Activated CD4-positive, CD25-positive, alpha-beta regulatory T cell (primary cell): Measurements from ENCODE around the gene TNIK.

Experiments used
- DNase-seq, 4 experiments: peaks; one replicate each; lab custom pipeline; 2025; lab: John Stamatoyannopoulos, UW

Gene TNIK

DNA sequence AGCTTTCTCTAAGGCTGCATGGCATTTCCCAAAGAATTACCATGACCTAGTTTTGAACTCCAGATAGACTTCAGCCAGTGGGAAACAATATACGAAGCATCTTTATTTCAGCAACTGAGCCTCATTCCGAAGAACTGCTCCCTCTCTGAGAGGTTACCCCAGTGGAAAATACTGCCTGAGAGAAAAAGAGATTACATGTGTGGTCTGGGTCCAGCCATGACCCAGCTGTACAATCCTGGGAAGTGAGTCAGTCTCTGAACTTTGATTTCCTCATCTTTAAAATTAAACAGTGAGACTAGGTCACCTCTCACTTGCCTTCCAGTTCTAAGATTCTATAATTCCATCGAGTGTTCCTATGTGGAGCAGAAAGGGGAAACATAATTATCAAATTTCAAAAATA is 42.4 kb downstream of the TNIK start:
- DNase-seq, result no peak

DNA sequence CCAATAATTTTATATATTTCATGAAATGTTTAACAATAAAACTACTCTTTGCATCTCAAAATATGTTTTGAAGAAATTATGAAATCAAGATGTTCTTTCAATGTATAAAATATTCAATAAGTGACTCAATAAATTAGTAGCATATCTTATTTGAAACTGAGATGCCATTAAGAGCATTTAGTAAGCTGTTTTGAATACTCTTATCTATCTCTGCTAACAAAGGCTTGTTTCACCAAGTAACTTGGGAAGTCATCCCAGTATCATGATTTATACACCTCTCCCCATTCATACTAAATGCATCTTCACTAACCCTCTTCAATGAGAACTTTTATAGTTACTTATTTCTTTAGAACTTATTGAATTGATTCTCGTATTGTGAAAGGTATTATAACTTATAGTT is 43.1 kb downstream of the TNIK start:
- DNase-seq, result no peak

DNA sequence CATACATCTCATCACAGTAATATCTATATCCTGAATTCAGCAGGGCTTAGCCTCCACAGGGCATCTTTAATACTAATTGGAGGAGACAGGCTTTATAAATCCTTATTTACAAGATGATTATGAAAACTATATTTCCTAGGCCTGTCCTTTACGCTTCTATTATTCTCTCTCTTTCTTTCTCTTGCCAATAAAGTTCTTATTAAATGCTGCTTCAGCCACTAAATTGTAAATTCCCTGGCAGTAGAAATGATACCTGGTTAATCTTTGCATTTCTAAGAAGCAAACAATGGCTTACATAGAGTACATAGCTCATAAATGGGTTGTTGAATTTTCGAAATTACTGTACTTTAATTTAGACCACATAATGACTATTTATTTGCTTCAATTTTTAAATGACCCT is 43.5 kb downstream of the TNIK start:
- no peak for DNase-seq

DNA sequence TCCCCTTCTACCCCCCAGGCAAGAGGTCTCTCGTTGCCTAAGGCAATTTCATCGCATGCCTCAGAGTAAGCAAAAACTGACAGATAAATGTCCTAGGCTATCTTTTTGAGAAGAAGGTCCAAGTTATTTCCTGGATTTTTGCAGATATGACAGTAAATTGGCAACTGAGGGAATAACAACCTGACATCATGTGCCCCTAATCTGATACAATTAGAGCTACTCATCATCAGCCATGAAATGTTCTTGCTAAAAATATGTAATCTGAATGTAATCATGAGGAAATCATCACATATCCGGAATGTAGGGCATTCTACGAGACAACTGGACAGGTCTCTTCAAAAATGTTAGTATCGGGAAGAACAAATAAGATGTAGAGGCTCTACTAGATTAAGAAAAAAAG is 44.1 kb downstream of the TNIK start:
- no peak for DNase-seq

DNA sequence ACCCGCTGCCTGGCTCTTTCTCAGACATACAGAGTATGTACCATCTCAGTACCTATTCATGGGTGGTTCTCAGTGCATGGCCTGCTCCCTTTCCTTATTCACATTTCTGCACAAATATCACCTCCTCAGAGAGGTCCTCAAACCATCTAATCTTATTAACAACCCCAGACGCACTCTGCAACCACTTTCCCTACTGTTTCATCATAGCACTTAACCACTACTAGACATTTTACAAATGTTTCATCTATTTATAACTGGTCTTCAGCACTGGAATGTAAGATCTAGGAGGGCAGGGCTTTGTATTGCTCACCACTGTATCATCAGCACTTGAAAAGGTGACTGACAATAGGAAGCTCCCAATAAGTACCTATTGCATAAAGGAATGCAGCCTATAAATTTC is 45.1 kb downstream of the TNIK start:
- DNase-seq, result no peak

DNA sequence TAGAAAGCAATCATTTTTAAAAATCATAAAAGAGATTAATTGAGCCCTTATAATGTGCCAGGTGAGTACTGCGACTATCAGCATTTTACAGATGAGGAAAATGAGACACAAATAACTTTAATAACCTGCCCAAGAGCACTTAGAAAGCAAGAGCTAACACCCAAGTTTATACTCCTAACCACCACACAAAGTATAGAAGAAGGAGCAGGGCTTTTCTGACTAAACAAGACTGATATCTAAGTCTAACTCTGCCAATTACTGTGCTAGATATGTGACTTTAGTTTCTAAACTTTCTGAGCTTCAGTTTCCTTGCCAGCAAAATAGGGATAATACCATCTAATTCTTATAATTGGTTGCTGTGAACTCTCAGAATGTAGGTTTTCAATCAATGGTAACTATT is 47.7 kb downstream of the TNIK start:
- DNase-seq, result no peak

DNA sequence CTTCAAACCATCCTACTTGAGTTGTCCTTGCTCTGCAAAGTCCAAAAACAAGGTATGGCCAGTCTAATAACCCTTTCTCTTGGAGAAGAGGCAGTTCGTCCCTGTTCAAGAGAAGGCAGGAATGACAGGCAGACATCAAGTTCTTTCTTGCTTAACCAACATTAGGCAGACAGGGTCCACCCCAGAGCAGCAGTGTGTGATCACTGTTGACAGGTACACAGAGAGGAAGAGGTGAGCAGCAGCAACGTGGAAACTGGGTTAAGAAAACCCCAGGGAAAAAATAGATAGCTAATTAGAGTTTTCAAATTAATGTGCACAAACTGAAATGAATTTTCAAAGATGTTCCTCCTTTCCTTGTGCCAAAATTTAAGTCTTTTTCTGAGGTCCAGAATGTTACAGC is 48.2 kb downstream of the TNIK start:
- no peak for DNase-seq

DNA sequence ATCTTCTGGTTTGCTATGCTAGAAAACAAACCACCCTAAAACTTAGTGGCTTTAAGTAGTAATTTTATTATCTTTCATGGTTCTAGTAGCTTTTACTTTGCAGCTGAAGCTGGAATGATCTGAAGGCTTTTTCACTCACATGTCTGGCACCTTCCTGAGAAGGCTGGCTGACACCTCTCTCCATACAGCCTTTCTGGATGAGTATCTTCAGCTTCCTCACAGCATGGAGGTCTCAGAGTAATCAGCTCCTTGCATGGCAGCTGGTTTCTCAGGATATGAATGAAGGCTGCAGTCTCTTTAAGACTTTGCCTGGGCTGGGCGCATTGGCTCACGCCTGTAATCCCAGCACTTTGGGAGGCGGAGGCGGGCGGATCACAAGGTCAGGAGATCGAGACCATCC is 50.0 kb downstream of the TNIK start:
- DNase-seq, result no peak

DNA sequence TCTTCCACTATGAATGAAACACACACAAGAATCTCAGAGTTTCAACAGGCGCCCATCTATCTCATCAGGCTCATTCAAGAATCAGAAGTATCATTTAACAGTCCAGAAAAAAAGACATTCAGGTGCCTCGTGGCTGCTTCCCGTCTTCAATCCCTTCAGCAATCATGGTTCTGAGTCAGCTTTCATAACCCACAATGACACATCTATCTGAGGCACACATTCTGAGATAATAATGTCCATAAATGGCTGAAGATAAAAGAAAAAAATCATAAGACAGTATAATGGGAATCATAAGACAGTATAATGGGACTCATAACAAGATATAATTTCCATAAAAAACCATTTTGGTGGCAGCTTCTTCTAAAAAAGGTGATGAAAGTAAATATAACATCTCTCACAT is 52.4 kb downstream of the TNIK start:
- DNase-seq, result no peak

DNA sequence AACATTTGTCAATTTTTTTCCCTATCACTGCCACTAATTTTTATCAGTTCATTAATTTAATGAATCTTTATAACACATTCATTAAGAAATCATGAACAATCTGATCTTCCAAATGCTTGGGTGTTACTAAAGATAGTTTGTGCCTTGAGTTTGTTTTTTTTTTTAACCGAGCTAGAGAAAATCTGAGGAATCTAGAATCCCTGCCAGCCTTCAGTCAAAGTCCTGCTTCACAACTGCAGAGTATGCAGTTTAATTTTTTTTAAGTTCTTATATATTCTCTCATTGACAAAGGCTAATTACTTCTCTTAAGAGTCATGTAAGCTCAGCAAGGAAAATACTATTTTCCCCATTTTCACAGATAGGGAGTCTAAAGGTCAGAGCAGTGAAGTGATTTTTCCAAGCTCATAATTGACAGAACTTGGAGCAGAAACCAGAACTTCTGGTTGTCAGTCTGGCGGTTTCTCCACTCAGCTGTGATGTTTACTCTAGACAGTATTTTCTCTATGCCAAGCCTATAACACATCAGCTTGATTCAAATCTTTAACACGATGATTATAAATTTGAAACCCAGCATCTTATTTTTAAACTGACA is 55.7 kb downstream of the TNIK start:
- no peak for DNase-seq

DNA sequence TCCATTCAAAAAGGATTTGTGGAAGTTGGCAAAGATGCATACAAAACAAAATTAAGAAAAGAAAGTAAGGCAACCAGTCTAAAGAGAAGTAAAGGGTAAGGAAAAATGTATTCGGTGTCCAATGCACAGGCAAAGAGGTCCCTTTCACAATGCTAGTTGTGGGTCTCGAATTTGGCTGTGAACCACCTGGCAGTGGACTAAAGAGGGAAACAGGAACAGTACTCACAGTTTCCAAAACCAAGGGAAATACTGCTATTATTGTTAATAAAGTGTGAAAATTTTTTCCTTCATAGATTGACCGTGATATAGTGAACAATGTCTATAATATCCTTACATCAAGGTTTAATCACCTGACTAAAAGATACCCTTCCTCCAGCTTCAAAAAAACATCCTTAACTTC is 57.9 kb downstream of the TNIK start:
- no peak for DNase-seq

DNA sequence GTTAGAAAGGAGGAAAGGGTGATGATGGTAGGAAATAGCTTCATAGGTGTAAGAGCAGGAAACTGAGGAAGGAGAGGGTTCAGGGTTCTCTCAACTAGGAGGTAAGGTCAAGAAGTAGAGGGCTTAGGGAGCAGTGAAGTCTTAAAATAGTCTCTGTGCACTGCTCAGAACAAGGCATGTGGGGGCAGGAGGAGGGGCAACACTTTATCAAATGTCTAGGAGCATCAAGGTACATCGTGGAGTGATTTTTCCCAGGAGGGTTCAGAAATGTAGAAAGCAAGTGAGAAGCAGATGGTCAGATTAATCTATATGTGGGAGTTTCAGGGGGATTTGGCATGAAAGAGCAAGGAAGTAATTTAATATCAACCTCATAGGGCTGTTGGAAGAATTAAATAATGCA is 58.8 kb downstream of the TNIK start:
- DNase-seq, result no peak

DNA sequence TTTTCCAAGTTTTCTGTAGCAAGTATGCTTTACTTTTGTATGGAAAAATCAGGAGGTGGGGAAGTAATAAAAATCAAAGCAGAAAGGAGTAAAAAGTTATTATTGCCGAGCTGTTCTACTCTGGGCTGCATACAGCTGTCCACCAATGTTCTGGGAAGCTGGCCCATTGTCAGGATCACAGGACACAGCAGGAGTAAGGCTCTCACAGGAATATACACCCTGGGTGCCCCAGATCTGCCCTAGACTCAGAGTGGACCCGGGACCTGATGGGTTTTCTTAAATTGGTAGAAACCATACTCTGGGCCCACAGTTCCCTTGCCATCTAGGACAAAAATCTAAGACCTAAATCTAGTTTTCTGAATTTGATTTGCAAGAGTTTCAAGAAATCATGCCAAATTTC is 60.4 kb downstream of the TNIK start:
- DNase-seq, result no peak

DNA sequence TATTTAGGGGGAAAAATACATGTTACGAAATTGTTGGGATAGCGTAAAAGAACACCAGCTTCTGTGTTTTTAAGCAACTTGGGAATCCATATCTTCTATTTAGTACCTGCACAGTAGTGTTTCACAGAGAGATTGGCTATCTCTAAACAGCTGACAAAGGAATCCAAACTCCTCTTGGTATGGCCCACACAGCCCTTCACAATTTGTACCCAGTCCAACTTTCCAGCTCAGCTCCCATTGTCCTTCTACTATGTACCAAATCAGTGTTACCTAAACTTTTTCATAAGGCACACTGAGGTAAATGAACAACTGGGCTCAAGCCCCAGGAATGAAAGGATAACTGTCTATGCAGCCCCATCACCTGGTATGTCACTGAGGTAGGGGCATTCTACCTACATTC is 61.9 kb downstream of the TNIK start:
- DNase-seq, result no peak

DNA sequence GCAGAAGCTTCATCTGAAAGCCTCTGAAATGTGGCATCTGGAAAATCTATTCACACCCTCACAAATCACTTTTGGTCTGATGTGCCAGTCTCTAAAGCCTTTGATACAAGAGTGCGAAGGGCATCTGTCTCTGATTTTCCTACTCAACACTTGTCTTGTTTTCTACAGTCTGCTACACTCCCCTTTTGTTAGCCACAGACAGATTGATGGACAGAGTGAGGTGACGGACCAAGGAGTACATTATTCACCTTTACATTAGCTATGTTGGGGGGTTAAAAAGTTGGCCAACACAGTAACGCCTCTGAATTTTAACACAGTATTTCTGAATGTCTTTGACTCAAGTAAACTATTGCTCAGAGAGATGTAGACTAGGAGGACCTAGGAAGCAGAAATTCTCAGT is 63.1 kb downstream of the TNIK start:
- DNase-seq, result no peak

DNA sequence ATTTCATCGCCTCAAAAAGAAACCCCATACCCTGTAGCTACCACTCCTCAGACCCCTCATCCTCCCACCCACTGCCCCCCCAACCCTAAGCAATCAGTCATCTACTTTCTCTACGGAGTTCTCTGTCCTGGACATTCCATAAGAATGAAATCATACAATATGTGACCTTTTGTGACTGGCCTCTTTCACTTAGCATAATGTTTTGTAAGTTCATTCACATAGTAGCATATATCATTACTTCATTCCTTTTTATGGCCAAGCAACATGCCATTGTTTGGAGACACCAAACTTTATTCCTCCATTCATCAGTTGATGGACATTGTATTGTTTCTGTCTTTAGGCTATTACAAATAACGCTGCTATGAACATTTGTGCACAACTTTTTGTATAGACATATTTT is 64.2 kb downstream of the TNIK start:
- no peak for DNase-seq

DNA sequence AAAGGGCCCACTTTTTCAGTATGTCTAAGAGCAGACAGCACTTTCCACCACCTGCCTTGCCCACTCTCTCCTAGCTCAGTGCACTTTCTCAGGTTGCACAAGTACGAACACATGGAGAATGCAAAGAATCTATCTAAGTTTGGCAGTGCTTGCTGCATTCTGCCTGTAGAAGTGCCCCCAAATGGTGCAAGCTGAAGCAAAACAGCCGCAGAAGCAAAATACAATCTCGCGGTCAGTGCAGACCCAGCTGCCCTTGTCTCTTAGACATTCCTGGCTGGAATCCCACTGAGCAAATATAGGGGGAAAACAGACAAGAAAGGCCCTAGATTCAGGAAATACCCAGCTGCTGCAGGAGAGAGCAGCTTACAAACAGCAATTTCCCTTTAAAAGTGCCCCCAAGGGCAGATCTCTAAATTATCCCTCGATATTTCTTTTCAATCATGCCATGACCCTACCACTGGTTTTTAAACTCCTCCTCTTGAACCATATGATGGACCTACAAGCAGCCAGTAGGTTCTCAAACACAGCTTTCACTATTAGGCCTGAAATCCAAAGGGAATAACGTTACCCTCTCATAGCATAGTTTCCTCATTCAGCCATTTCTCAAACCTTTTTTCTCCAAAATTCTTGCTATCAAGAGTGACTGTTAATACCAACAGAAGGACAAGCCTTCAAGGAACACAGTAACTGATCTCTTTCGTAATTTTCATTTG is 67.0 kb downstream of the TNIK start:
- no peak for DNase-seq

DNA sequence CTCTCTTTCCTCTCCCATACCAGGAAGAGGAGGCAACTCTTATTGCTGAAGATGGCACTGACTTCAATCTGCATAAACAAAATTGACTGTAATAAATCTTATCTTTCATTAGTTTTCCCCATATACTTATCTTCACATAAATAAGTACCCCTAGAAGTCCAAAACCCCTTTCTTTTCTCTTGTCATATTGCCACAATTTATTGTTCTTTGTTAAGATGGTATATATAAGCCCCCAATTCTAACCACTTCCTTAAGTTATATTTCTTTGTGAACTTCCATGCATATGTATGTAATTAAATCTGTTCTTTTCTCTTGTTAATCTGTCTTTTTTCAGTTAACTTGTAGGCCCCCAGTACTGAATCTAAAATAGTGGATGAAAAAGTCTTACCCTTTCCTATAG is 68.8 kb downstream of the TNIK start:
- no peak for DNase-seq

DNA sequence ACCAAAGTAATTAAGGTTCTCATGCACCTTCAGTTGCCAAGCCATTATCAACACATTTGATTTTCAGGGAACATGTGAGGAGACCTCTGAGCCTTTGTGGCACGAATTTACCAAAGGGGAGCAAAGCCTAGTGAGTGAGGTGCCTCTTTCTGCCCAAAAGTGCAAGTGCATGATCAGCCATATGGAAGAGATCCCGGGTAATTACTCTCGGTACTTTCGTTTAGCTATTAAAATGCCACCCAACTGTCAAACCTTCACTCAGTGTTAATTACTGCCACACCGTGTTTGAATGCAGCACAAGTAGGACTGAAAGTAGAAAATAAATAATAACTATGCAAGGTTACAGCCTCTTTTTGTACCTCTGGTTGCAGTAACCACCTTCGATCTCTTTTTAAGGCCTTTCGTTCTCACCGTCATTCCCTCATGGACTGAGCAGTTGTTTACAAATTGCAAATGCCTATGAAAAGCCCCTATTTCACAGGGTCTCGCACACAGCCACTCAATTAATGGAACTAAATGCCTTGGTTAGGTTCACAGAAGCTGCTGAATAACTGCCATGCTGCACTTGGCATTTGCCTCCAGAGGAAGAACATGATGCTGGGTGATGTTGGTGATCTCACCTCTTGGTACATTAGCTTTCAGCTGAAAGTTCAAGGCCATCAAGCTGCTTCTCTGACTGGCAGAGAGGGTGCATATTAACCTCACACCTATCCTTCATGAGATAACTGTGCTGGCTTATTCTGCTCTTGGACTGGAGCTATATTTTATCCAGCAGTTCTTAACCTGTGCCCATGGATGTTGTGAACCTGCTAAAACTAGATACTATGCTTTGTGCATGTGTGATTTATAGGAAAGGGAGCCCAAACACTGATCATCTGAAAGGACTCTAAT is 69.9 kb downstream of the TNIK start:
- no peak for DNase-seq

DNA sequence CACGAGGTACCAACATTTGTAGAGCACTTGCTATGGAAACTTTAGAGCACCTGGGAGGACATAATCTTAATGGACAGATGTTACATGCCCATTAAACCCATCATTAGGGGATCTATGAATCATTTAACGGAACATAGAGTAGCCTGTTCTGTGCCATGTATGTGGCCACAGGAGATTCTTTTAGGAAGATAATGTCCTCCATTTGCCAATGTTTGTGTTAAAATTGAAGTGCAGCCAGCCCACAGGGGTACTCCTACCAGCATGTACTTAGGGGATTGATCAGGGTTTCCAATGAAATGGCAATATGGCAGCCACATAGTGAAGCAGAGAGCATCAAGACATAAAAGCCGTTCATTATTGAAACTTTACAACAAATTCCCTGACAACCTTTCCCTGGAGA is 70.7 kb downstream of the TNIK start:
- no peak for DNase-seq

DNA sequence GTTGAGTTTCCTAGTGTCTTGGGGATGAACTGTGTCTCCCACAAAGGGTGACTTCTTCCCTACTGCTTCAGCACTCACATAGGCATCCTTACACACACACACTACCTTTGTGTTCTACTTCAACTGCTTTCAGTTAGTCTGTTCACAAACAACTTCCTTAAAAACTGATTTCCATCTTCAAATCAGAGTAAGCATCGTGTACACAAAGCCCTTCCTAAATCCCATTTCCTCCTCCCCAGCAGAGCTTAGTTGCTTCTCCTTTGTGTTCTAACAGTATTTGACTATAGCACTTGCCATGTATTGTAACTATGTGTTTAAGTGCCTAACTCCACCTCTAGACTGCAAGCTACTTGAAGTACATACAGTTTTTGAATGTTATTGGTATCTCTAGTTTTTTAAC is 71.7 kb downstream of the TNIK start:
- no peak for DNase-seq

DNA sequence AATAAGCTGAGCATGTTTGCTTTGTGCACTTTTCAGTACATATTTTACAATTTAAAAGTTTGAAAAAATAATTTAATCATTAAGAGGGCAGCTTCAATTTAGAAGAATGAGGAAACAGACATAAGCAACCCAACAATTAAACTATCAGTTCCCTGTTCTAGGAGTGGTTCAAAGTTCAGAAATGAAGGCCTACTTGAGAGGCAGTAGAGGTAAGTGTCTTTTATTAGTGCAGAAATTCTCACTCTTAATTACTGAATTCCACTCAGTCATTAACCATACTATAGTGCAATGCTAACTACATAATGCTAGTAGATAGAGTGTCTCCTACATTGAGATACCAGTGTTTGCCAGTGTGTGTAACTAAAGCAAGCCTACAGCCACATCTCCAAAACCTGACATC is 73.1 kb downstream of the TNIK start:
- DNase-seq, result no peak

DNA sequence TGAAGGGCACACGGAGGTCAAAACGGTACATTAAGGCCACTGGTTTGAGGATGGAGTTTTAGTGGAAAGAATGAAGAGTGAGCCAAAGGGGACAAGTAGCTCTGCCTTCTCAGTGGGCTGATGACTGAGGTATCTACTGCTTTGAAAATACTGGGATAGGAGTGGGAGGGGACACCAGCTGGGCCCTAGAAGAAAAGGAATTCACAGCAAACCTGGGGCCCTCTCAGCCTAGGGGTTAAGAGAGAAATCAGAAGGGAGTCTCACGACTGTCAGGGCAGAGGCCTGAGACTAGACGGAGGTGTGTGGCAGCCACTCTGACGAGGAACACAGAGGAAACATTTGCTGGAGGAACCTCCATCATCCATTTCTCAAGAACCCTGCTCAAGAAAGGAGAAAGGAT is 75.1 kb downstream of the TNIK start:
- DNase-seq, result no peak
